Mucosa of stomach (tissue), 1 donor: ENCODE results near the gene CREBBP.

Experiments used
- H3K27me3 ChIP-seq: one replicate; pipeline ENCODE4 v1.7.0; 2013; ENCODE audit warnings: mild to moderate bottlenecking, low read length; ENCODE audit not compliant: control insufficient read depth, insufficient read depth
- H3K36me3 ChIP-seq: one replicate; pipeline ENCODE4 v1.7.0; 2013; ENCODE audit warnings: low read length; ENCODE audit not compliant: control insufficient read depth, insufficient read depth
- H3K4me1 ChIP-seq: one replicate; pipeline ENCODE4 v1.7.0; 2013; ENCODE audit warnings: mild to moderate bottlenecking, low read length; ENCODE audit not compliant: control insufficient read depth, insufficient read depth
- H3K4me3 ChIP-seq: one replicate; pipeline ENCODE4 v1.7.0; 2013; ENCODE audit warnings: low read length
- H3K9ac ChIP-seq: one replicate; pipeline ENCODE4 v1.7.0; 2013; ENCODE audit warnings: mild to moderate bottlenecking, low read length, moderate library complexity
- H3K9me3 ChIP-seq: one replicate; pipeline ENCODE4 v1.7.0; 2013; ENCODE audit warnings: mild to moderate bottlenecking, low read length, moderate library complexity; ENCODE audit not compliant: control insufficient read depth
- donor health status: Pancreatic carcinoma.

Gene CREBBP

DNA sequence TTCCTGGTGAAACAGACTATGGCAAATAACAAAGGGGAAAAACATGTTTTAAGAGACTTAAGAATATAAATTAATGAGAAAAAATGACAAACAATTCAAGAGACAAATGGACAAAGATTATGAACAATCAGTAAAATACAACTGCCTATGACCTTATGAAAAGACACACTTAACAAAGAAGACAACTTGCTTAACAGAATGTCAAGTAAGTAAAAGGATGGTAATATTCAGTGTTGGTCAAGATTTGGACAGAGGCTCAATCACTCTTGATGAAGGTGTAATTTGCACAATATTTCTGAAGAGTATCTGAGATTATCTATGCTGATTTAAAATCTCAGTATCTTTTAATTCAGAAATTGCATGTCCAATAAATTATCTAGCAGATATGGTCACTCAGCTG lies 34.4 kb downstream of the CREBBP start:
- H3K4me3 ChIP-seq: no peak overlapping the region
- no peaks in the 10 kb centered on the region for H3K4me1 ChIP-seq
- H3K9me3 ChIP-seq: no peaks in the 10 kb centered on the region
- no peaks in the 10 kb centered on the region for H3K27me3 ChIP-seq
- no peak overlapping the region for H3K9ac ChIP-seq
- peaks cover 8% of the 10 kb centered on the region for H3K36me3 ChIP-seq

DNA sequence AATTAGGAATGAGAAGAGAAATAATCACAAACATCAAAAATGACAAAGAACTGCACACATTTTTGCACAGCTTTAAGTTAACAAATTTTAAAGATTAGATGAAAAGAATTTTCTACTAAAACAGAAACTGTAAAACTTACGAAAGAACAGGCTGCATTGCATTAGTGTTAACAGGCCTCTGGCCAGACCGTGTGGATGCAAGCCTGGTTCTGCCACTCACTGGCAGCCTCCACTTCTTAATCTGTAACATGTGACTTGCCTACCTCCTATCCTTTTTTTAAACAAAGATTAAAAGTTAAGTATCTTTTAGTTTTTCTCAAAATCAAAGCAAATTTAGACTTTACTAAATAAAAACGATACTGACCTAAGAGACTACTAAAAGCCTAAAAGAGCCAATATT lies 37.5 kb downstream of the CREBBP start:
- H3K4me3 ChIP-seq: no peak overlapping the region
- no peak overlapping the region for H3K9ac ChIP-seq
- H3K36me3 ChIP-seq: no peaks in the 10 kb centered on the region
- H3K9me3 ChIP-seq: no peaks in the 10 kb centered on the region
- H3K4me1 ChIP-seq: no peaks in the 10 kb centered on the region
- H3K27me3 ChIP-seq: no peaks in the 10 kb centered on the region

DNA sequence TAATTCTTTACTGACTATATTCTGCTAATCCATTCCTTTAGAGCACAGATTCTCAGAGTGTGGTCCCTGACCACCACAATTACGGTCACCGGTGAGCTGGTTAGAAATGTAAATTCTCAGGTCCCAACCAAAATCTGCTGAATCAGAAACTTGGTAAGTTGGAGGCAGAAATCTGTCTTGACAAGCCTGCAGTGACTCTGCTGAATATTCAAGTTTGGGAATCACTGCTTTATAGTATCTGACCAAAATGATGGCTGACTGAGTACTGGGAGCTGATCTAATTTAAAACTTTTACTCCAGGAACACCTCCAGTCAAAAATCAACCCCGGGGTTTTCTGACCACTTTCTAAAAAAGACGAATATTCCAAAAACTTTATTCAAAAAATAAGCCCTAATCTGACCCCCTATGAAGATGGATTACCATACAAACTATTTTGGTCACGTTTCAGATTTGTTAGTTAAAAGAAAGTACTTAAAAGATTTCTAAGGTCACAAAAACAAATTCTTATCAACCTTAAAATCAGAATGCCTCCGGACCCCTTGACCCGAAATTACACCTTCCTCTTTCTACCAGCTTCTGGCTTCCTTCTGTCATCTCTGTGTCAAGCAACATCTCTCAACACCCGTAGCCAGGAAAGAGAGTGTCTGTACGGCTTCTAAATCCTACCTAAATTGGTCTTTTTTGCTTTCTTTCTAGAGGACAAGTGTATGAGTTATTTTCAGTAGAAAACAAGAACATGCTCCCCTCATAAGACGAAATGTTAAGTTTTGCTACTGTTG lies 38.6 kb downstream of the CREBBP start:
- Histone ChIP-seq H3K36me3 (no peaks in the 10 kb centered on the region), H3K9me3 (no peaks in the 10 kb centered on the region), H3K27me3 (no peaks in the 10 kb centered on the region), H3K4me1 (no peaks in the 10 kb centered on the region), H3K9ac (no peak overlapping the region), H3K4me3 (no peak overlapping the region)

DNA sequence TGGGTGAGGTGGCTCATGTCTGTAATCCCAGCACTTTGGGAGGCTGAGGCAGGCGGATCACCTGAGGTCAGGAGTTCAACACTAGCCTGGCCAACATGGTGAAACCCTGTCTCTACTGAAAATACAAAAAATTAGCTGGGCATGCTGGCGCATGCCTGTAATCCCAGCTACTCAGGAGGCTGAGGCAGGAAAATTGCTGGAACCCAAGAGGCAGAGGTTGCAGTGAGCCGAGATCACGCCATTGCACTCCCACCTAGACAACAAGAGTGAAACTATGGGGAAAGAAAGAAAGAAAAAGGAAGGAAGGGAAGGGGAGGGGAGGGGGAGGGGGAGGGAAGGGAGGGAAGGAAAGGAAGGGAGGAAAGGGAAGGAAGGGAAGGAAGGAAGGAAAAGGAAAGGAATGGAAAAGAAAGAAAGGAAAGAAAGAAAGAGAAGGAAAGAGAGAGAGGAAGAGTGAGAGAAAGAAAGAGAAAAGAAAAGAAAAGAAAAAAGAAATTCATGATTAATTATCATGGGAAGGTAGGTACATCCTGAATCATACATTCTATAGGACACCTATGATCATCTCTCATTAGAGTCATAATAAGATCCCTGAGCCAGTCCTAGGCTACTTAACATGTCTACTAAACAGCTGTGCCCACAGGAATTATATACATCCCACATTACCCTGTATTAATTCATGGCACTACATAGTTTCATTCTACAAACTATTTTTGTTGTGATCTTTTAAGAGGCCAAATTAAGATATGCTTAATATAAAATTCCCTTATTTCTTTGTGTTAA lies 40.9 kb downstream of the CREBBP start:
- Histone ChIP-seq H3K36me3 (no peaks in the 10 kb centered on the region), H3K4me1 (no peaks in the 10 kb centered on the region), H3K27me3 (no peaks in the 10 kb centered on the region), H3K4me3 (no peak overlapping the region), H3K9ac (no peak overlapping the region), H3K9me3 (no peaks in the 10 kb centered on the region)

DNA sequence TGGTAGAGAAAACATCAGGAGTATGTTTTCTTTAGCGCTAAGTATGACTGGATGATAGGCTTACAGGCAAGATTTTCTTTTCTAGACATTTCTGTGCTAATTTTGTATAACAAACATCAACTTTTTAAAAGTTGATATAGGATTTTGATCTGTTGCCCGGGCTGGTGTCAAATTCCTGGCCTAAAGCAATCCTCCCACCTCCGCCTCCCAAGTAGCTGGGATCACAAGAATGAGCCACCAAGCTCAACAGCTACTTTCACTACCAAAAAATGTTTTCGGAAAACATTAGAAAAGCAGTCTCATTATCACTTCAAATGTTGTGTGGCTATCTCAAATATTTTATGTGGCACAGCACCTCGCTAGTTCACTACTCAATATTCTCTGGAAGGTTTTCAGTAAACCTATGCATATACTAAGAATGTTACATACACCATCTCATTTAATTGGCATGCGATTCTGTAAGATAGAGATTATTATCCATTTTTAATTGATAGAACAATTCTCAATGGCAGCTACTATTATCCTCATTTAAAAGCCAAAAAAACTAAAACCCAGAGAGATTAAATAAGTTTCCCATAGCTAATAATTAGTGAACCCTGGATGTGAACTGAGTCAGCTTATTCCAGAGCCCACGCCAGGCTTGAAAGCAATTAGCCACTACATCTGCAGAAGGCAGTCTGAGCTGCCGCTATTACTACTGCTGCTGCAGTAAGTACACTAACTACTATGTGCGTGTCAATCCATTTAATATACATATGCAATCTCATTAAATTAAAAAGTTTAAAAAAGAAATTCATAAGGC lies 41.7 kb downstream of the CREBBP start:
- Histone ChIP-seq H3K9ac (no peak overlapping the region), H3K4me3 (no peak overlapping the region), H3K36me3 (no peaks in the 10 kb centered on the region), H3K27me3 (no peaks in the 10 kb centered on the region), H3K4me1 (no peaks in the 10 kb centered on the region), H3K9me3 (no peaks in the 10 kb centered on the region)

DNA sequence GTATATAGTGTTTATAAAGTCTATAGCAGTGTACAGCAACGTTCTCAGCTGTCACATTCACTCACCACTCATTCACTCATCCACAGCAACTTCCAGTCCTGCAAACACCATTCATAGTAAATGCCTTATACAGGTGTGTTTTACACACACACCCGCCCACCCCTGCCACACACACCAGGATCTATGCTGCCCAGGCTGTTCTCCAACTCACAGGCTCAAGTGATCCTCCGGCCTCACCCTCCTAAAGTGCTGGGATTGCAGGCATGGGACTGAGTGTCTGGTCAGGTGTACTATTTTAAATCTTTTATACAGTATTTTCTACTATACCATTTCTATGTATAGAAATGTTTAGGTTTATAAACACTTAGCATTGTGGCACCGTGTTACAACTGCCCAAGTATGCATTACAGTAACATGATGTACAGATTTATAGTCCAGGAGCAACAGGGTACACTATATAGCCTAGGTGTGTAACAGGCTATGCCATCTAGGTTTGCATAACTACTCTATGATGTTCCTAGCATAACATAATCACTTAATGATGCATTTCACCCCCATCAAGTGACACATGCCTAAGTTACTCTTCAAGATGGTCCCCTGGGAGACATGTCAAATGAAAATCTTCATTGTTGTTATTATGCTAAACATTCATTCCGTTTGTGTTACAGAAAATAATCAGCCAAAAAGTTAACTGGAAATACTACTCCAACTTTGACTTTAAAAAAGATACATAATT lies 42.5 kb downstream of the CREBBP start:
- H3K27me3 ChIP-seq: no peaks in the 10 kb centered on the region
- H3K9me3 ChIP-seq: no peaks in the 10 kb centered on the region
- no peak overlapping the region for H3K9ac ChIP-seq
- no peaks in the 10 kb centered on the region for H3K4me1 ChIP-seq
- H3K4me3 ChIP-seq: no peak overlapping the region
- no peaks in the 10 kb centered on the region for H3K36me3 ChIP-seq

DNA sequence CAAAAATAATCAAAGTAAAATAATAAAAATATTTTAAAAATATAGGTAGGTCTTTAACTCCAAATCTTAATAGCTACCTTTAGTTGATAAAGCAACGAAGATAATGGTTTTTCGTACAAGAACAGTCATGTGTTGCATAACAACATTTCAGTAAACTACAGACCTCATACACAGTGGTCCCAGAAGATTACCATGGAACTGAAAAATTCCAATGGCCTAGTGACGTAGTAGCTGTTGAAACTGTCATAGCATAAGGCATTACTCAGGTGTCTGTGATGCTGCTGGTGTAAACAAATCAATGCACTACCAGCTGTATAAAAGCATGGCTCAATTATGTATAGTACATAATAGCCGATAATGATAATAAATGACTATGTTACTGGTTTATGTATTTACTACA lies 43.9 kb downstream of the CREBBP start:
- Histone ChIP-seq H3K36me3 (no peaks in the 10 kb centered on the region), H3K9ac (no peak overlapping the region), H3K27me3 (no peaks in the 10 kb centered on the region), H3K9me3 (no peaks in the 10 kb centered on the region), H3K4me1 (no peaks in the 10 kb centered on the region), H3K4me3 (no peak overlapping the region)

DNA sequence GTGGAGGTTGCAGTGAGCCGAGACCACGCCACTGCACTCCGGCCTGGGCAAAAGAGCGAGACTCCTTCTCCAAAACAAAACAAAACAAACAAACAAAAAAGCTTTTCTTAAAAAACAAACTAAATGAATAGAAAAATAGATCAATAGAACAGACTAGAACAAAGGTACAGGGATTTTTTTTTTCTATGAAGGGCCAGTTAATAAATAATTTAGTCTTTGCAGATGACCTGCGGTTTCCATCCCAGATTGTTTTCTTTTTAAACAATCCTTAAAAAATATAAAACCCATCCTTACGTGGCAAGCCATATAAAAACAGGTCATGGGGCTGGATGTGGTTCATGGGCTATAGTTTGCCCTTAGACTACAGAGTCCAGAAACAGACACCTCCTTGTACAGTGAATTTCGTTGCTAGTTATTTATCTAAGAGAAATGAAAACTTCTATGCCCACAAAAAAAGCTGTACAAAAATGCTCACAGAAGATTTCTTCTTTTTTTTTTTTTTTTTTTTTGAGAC lies 45.4 kb downstream of the CREBBP start:
- H3K9ac ChIP-seq: no peak overlapping the region
- no peaks in the 10 kb centered on the region for H3K4me1 ChIP-seq
- H3K36me3 ChIP-seq: no peaks in the 10 kb centered on the region
- H3K4me3 ChIP-seq: no peak overlapping the region
- no peaks in the 10 kb centered on the region for H3K9me3 ChIP-seq
- no peaks in the 10 kb centered on the region for H3K27me3 ChIP-seq

DNA sequence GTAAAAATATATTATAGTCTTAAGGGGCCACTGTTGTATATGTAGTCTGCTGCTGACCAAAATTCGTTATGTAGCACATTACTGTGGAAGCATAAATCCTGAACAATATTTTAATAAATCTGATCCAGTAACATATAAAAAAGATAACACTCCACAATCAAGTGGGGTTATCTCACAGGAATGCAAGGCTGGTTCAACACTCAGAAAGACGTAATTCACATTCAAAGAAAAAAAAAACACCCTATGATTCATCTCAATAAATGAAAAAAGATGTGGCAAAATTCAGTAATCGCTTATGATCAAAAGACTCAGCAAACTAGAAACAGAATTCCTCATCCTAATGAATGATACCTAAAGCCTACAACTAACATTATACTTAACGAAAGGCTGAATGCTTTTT lies 47.8 kb downstream of the CREBBP start:
- no peaks in the 10 kb centered on the region for H3K4me1 ChIP-seq
- H3K9me3 ChIP-seq: no peaks in the 10 kb centered on the region
- H3K27me3 ChIP-seq: no peaks in the 10 kb centered on the region
- no peaks in the 10 kb centered on the region for H3K36me3 ChIP-seq
- H3K4me3 ChIP-seq: no peak overlapping the region
- H3K9ac ChIP-seq: no peak overlapping the region

DNA sequence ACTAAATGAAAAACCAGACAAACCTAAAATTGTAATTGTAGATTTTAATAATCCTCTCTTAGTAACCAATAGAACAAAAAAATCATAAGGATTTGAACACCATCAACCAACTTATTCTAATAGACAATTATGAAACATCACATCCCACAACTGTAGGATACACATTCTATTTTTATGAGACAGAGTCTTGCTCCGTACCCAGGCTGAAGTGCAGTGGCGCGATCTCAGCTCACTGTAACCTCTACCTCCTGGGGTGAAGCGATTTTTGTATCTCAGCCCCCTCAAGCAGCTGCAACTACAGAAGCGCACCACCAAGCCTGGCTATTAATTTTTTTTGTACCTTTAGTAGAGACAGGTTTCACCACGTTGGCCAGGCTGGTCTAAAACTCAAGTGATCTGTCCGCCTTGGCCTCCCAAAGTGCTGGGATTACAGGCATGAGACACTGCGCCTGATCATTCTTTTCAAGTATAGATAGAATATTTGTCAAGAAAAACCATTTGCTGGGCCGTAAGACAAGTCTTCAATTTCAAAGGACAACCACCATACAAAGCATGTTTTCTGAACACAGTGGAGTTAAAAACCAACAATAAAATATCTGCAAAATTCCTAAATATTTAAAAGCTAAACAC lies 49.8 kb downstream of the CREBBP start:
- Histone ChIP-seq H3K4me1 (no peaks in the 10 kb centered on the region), H3K27me3 (no peaks in the 10 kb centered on the region), H3K36me3 (no peaks in the 10 kb centered on the region), H3K9me3 (no peaks in the 10 kb centered on the region), H3K9ac (no peak overlapping the region), H3K4me3 (no peak overlapping the region)
